Smooth muscle cell (in vitro differentiated cells): Measurements from ENCODE around the gene BCCIP. TPM values are rescaled to one million over a fixed set of nuclear protein-coding genes. Genes with fewer than 3 reads are reported as not detected.

Experiments used
- DNase-seq: peaks from one replicate; lab custom pipeline; 2025; ENCODE audit not compliant: unreplicated experiment; lab: John Stamatoyannopoulos, UW
- H2AFZ ChIP-seq: fragments of 200-600 bp; sonication (generic); 2 replicates; pipeline ENCODE4 v1.6.0; 2016; ENCODE audit warnings: antibody characterized with exemption, low read depth, mild to moderate bottlenecking
- H3F3A ChIP-seq: fragments of 200-600 bp; sonication (generic); 2 replicates; pipeline ENCODE4 v1.6.0; 2017; ENCODE audit warnings: antibody characterized with exemption, low read depth
- H3K27ac ChIP-seq: fragments of 200-600 bp; sonication (generic); 2 replicates; pipeline ENCODE4 v1.5.1; 2016; ENCODE audit warnings: low read depth, mild to moderate bottlenecking
- H3K27me3 ChIP-seq: fragments of 200-600 bp; sonication (generic); 2 replicates; pipeline ENCODE4 v1.6.1; 2016; ENCODE audit warnings: low read depth, mild to moderate bottlenecking
- H3K36me3 ChIP-seq: fragments of 200-600 bp; sonication (generic); 2 replicates; pipeline ENCODE4 v1.5.1; 2016; ENCODE audit warnings: low read depth
- H3K4me1 ChIP-seq: fragments of 200-600 bp; sonication (generic); 2 replicates; pipeline ENCODE4 v1.5.1; 2016; ENCODE audit warnings: low read depth
- H3K4me2 ChIP-seq: fragments of 200-600 bp; sonication (generic); 2 replicates; pipeline ENCODE4 v1.6.0; 2016; ENCODE audit warnings: mild to moderate bottlenecking
- H3K4me3 ChIP-seq: fragments of 200-600 bp; sonication (generic); 2 replicates; pipeline ENCODE4 v1.5.1; 2016; ENCODE audit warnings: mild to moderate bottlenecking
- H3K79me2 ChIP-seq: fragments of 200-600 bp; sonication (generic); 2 replicates; pipeline ENCODE4 v1.6.0; 2016; ENCODE audit warnings: low read depth, mild to moderate bottlenecking
- H3K9ac ChIP-seq: fragments of 200-600 bp; sonication (generic); 2 replicates; pipeline ENCODE4 v1.6.0; 2016; ENCODE audit warnings: low read depth
- H3K9me3 ChIP-seq: fragments of 200-600 bp; sonication (generic); replicated peaks from 2 replicates; pipeline ENCODE4 v1.5.1; 2016; ENCODE audit warnings: low read depth
- H4K20me1 ChIP-seq: fragments of 200-600 bp; sonication (generic); 2 replicates; pipeline ENCODE4 v1.6.0; 2016; ENCODE audit warnings: low read depth
- CTCF ChIP-seq: fragments of 200-600 bp; sonication (generic); IDR thresholded peaks from 2 replicates; pipeline ENCODE4 v1.5.1; 2017; ENCODE audit warnings: borderline replicate concordance, mild to moderate bottlenecking, antibody characterized with exemption; ENCODE audit not compliant: insufficient read depth, poor library complexity, severe bottlenecking
- WGBS: methylation state at CpG from one replicate; pipeline ENCODE4 v1.1.7; 2016; ENCODE audit warnings: low lambda C conversion rate; 5-methylcytosine and 5-hydroxymethylcytosine counted together
- polyA plus RNA-seq: library from polyadenylated mRNA; unstranded; fragments of >200 nt; fragmentation: Nextera tagmentation; extraction: Ambion mirVana; gene quantifications from 2 replicates; pipeline ENCODE4 v1.2.1, GENCODE V29; 2016
- total RNA-seq: library from RNA; depleted of rRNA; stranded (reverse); fragments of >200 nt; gene quantifications from 2 replicates; pipeline ENCODE4 v1.2.3, GENCODE V29; 2014

The BCCIP gene
- total and polyA plus RNA-seq, 2 experiments from 2014 or later = 55.3 to 87.5 TPM

- H3K4me1 ChIP-seq = no peaks in the 10 kb centered on the region
- peak overlapping the region; percentile 88 for H3K27ac ChIP-seq
- no peaks in the 10 kb centered on the region for H3K9me3 ChIP-seq
- no peak for TF ChIP-seq CTCF
- no peaks in the 10 kb centered on the region for H3F3A ChIP-seq
- DNase-seq = peak; percentile 14
- no peaks in the 10 kb centered on the region for H3K27me3 ChIP-seq
- H3K4me3 ChIP-seq = no peak overlapping the region
- H4K20me1 ChIP-seq = no peaks in the 10 kb centered on the region
- WGBS = 42% methylated on average over 11 of the region's 11 CpGs
- peak overlapping the region; percentile 57 for H3K4me2 ChIP-seq
- no peaks in the 10 kb centered on the region for H3K36me3 ChIP-seq
- H3K79me2 ChIP-seq = no peaks in the 10 kb centered on the region
- peak overlapping the region; percentile 32 for H2AFZ ChIP-seq
- peak overlapping the region; percentile 71 for H3K9ac ChIP-seq
Measured at GRCh38 chr10:125782616-125783015, 40.7 kb upstream of the BCCIP start.

DNA sequence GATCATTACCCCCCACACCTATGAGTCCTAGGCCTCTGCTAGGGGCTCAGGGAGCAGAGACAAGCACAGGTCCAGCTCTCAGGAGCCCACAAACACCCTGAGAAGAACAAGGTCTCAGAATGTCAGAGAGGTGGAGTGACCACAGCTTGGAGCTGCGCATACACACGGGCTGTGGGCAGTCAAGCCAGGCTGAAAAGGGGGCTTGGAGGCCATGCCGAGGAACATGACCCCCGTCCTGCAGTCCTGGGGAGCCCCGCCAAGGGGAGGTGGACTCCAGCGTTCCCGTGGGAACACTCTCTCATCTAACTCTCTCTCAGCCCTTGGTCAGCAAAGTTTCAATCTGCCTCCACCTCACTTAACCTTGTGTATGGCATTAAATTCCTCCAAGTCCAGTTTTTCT, 39.9 kb upstream of the BCCIP start:
- no peaks in the 10 kb centered on the region for H3F3A ChIP-seq
- no peaks in the 10 kb centered on the region for H3K36me3 ChIP-seq
- H3K9ac ChIP-seq = no peak overlapping the region
- no peak overlapping the region for H2AFZ ChIP-seq
- TF ChIP-seq CTCF = no peak
- no peaks in the 10 kb centered on the region for H3K9me3 ChIP-seq
- H3K79me2 ChIP-seq = no peaks in the 10 kb centered on the region
- H3K4me2 ChIP-seq = no peak overlapping the region
- no peak overlapping the region for H3K4me3 ChIP-seq
- DNase-seq = no peak
- H3K27ac ChIP-seq = no peak overlapping the region
- no peaks in the 10 kb centered on the region for H3K4me1 ChIP-seq
- WGBS = 98% methylated on average over 7 of the region's 7 CpGs
- H4K20me1 ChIP-seq = no peaks in the 10 kb centered on the region
- no peaks in the 10 kb centered on the region for H3K27me3 ChIP-seq

- TF ChIP-seq CTCF = no peak
Measured at GRCh38 chr10:125783957-125784356, 39.4 kb upstream of the BCCIP start.

GRCh38 chr10:125785791-125786190, 37.6 kb upstream of the BCCIP start:
- Histone ChIP-seq H3K9me3 (no peaks in the 10 kb centered on the region), H4K20me1 (no peaks in the 10 kb centered on the region), H3K4me1 (no peaks in the 10 kb centered on the region), H3K9ac (no peak overlapping the region), H3K4me3 (no peak overlapping the region), H3K27me3 (no peaks in the 10 kb centered on the region), H3F3A (no peaks in the 10 kb centered on the region), H3K36me3 (no peaks in the 10 kb centered on the region), H3K79me2 (no peaks in the 10 kb centered on the region), H3K27ac (no peak overlapping the region), H3K4me2 (no peak overlapping the region), H2AFZ (no peak overlapping the region)
- DNase-seq = no peak
- TF ChIP-seq CTCF = no peak
- WGBS = 87% methylated on average over 9 of the region's 9 CpGs

More at GRCh38 chr10:125783957-125784356, 39.4 kb upstream of the BCCIP start:
- Histone ChIP-seq H3K79me2 (no peaks in the 10 kb centered on the region), H3K4me3 (no peak overlapping the region), H3K36me3 (no peaks in the 10 kb centered on the region), H3K9me3 (no peaks in the 10 kb centered on the region), H3K27ac (no peak overlapping the region), H3K4me2 (no peak overlapping the region), H3K4me1 (no peaks in the 10 kb centered on the region), H3F3A (no peaks in the 10 kb centered on the region), H4K20me1 (no peaks in the 10 kb centered on the region), H2AFZ (no peak overlapping the region), H3K9ac (no peak overlapping the region), H3K27me3 (no peaks in the 10 kb centered on the region)
- no peak for DNase-seq
- 89% methylated on average over 6 of the region's 6 CpGs for WGBS
